ENCODE results near the gene DCUN1D4. TPM values are rescaled to one million over a fixed set of nuclear protein-coding genes. Genes with fewer than 3 reads are reported as not detected.

Gene DCUN1D4
- total RNA-seq, 2 experiments from 2014 or later, result 24.4 to 30.4 TPM

- no peak overlapping the region for H3K27ac ChIP-seq (ENCODE audit: low read depth, low read length, poor library complexity, severe bottlenecking)
- no peak overlapping the region for H2AFZ ChIP-seq (ENCODE audit: low read length)
- no peak overlapping the region for H3K4me3 ChIP-seq (ENCODE audit: low read depth, low read length, poor library complexity, severe bottlenecking)
- TF ChIP-seq CTCF (conservative IDR thresholded peaks at IDR 0.05; ENCODE audit: low read length) (no peak), EZH2phosphoT487 (IDR thresholded peaks at IDR 0.05; ENCODE audit: borderline replicate concordance, low read depth, low read length) (no peak)
- ChIA-PET POLR2A (no interaction called here), CTCF (ENCODE audit: unreplicated experiment) (no interaction called here)
- H4K20me1 ChIP-seq (ENCODE audit: insufficient read depth, low read length), result no peaks in the 10 kb centered on the region
- no peaks in the 10 kb centered on the region for H3K9me3 ChIP-seq (ENCODE audit: low read length)
- intact Hi-C loops (cut with micrococcal nuclease; ENCODE audit: unreplicated experiment), result no loop called here
- no peaks in the 10 kb centered on the region for H3K9me2 ChIP-seq (ENCODE audit: insufficient read depth, low read length)
- no TSS peak for BruUV-seq (replicated peaks)
- no peaks in the 10 kb centered on the region for H3K79me2 ChIP-seq (ENCODE audit: insufficient read depth, low read depth, low read length)
- H3K4me1 ChIP-seq (ENCODE audit: insufficient read depth, low read length, poor library complexity, severe bottlenecking), result no peaks in the 10 kb centered on the region
- no peak for DNase-seq (ENCODE audit: low spot score)
- no peaks in the 10 kb centered on the region for H3K36me3 ChIP-seq (ENCODE audit: insufficient read depth, low read length)
- no peak overlapping the region for H3K4me2 ChIP-seq (ENCODE audit: low read length)
Measured at GRCh38 chr4:51958199-51958968, 115.4 kb downstream of the DCUN1D4 start.

- Histone ChIP-seq H2AFZ (ENCODE audit: low read length) (no peak overlapping the region), H3K27ac (ENCODE audit: low read depth, low read length, poor library complexity, severe bottlenecking) (no peak overlapping the region), H3K4me1 (ENCODE audit: insufficient read depth, low read length, poor library complexity, severe bottlenecking) (no peaks in the 10 kb centered on the region), H4K20me1 (ENCODE audit: insufficient read depth, low read length) (no peaks in the 10 kb centered on the region), H3K4me3 (ENCODE audit: low read depth, low read length, poor library complexity, severe bottlenecking) (no peak overlapping the region), H3K79me2 (ENCODE audit: insufficient read depth, low read depth, low read length) (no peaks in the 10 kb centered on the region), H3K4me2 (ENCODE audit: low read length) (no peak overlapping the region), H3K36me3 (ENCODE audit: insufficient read depth, low read length) (no peaks in the 10 kb centered on the region), H3K9me3 (ENCODE audit: low read length) (no peaks in the 10 kb centered on the region), H3K9me2 (ENCODE audit: insufficient read depth, low read length) (no peaks in the 10 kb centered on the region)
- TF ChIP-seq EZH2phosphoT487 (IDR thresholded peaks at IDR 0.05; ENCODE audit: borderline replicate concordance, low read depth, low read length), result no peak
- no peak for TF ChIP-seq CTCF (conservative IDR thresholded peaks at IDR 0.05; ENCODE audit: low read length)
- DNase-seq (ENCODE audit: low spot score), result no peak
- no TSS peak for BruUV-seq (replicated peaks)
- ChIA-PET POLR2A (no interaction called here), CTCF (ENCODE audit: unreplicated experiment) (interaction anchor here (0.6 kb wide), 1 partner anchor 689 kb away, joined by 3 read pairs; no protein-coding TSS in a partner anchor)
- intact Hi-C loops (cut with micrococcal nuclease; ENCODE audit: unreplicated experiment), result no loop called here
Measured at GRCh38 chr4:51960486-51960885, 117.5 kb downstream of the DCUN1D4 start.

GRCh38 chr4:51963841-51964517 is 121.0 kb downstream of the DCUN1D4 start:
- Histone ChIP-seq H3K4me1 (ENCODE audit: insufficient read depth, low read length, poor library complexity, severe bottlenecking) (no peaks in the 10 kb centered on the region), H3K27ac (ENCODE audit: low read depth, low read length, poor library complexity, severe bottlenecking) (no peak overlapping the region), H2AFZ (ENCODE audit: low read length) (no peak overlapping the region), H3K4me2 (ENCODE audit: low read length) (no peak overlapping the region), H3K36me3 (ENCODE audit: insufficient read depth, low read length) (no peaks in the 10 kb centered on the region), H4K20me1 (ENCODE audit: insufficient read depth, low read length) (no peaks in the 10 kb centered on the region), H3K79me2 (ENCODE audit: insufficient read depth, low read depth, low read length) (no peaks in the 10 kb centered on the region), H3K9me3 (ENCODE audit: low read length) (no peaks in the 10 kb centered on the region), H3K4me3 (ENCODE audit: low read depth, low read length, poor library complexity, severe bottlenecking) (no peak overlapping the region), H3K9me2 (ENCODE audit: insufficient read depth, low read length) (no peaks in the 10 kb centered on the region)
- no peak for DNase-seq (ENCODE audit: low spot score)
- CTCF ChIA-PET (ENCODE audit: unreplicated experiment), result no interaction called here
- TF ChIP-seq EZH2phosphoT487 (IDR thresholded peaks at IDR 0.05; ENCODE audit: borderline replicate concordance, low read depth, low read length), result no peak
- TF ChIP-seq CTCF (conservative IDR thresholded peaks at IDR 0.05; ENCODE audit: low read length), result no peak
- POLR2A ChIA-PET, result no interaction called here
- intact Hi-C loops (cut with micrococcal nuclease; ENCODE audit: unreplicated experiment), result no loop called here
- no TSS peak for BruUV-seq (replicated peaks)
